ENCODE measurements around the gene TRIM24.

GRCh38 chr7:138550337-138550736 lies 90.3 kb downstream of the TRIM24 start:
- TF ChIP-seq CTCF (IDR thresholded peaks at IDR 0.05) (no peak), EZH2phosphoT487 (IDR thresholded peaks at IDR 0.05) (no peak), EZH2 (IDR thresholded peaks at IDR 0.05) (no peak)

Measured in neural progenitor cell (in vitro differentiated cells).